ENCODE measurements around the gene RSAD1.

Gene RSAD1

GRCh38 chr17:50483266-50483665 lies 4.6 kb downstream of the RSAD1 start:
- Histone ChIP-seq H3K79me2 (no peaks in the 10 kb centered on the region), H3K9me3 (ENCODE audit: control insufficient read depth, low read length) (no peaks in the 10 kb centered on the region), H3K4me1 (peaks cover 19% of the 10 kb centered on the region), H3K4me2 (ENCODE audit: low read length) (no peak overlapping the region), H3K36me3 (ENCODE audit: control insufficient read depth, insufficient read depth, low read length) (no peaks in the 10 kb centered on the region), H3K27ac (no peak overlapping the region), H3K4me3 (ENCODE audit: low read depth, low read length) (no peak overlapping the region), H2AFZ (no peak overlapping the region), H3K27me3 (ENCODE audit: control insufficient read depth, insufficient read depth, low read length) (no peaks in the 10 kb centered on the region), H3K9ac (no peak overlapping the region)
- TF ChIP-seq, protein P1, sequence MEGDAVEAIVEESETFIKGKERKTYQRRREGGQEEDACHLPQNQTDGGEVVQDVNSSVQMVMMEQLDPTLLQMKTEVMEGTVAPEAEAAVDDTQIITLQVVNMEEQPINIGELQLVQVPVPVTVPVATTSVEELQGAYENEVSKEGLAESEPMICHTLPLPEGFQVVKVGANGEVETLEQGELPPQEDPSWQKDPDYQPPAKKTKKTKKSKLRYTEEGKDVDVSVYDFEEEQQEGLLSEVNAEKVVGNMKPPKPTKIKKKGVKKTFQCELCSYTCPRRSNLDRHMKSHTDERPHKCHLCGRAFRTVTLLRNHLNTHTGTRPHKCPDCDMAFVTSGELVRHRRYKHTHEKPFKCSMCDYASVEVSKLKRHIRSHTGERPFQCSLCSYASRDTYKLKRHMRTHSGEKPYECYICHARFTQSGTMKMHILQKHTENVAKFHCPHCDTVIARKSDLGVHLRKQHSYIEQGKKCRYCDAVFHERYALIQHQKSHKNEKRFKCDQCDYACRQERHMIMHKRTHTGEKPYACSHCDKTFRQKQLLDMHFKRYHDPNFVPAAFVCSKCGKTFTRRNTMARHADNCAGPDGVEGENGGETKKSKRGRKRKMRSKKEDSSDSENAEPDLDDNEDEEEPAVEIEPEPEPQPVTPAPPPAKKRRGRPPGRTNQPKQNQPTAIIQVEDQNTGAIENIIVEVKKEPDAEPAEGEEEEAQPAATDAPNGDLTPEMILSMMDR (IDR thresholded peaks at IDR 0.05) = no peak

DNA sequence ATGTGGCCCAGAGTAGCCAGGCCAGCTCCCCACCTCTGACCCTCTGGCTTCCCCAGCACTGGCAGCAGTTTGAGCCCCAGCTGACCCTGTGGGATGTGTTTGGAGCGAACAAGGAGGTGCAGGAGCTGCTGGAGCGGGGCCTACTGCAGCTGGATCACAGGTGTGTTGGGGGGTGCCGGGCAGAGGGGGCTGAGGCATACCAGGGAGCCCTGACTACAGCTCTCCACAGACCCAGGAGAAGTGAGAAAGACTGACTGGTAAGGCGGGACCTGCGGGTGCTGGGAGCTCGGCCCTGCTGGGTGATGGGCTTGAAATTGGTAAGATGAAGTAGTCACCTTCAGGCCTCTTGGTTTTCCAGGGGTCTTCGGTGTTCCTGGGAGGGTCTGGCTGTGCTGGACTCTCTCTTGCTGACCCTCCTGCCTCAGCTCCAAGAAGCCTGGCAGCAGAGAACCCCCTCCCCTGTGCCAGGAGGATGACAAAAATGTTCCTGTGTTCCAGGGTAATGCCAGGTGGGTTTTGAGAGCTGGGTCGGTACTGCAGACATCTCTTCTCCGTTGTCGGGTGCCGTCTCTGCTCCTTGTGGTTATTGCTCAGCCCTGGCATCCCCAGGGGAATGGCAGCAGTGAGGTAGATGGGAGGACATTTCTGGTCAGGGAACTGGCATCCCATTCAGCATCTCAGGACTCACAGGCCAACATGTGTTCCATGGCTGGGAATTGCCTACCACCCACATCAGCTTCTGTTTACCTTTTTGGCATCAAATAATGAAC lies 5.9 kb downstream of the RSAD1 start:
- Histone ChIP-seq H3K9ac (no peak overlapping the region), H3K9me3 (ENCODE audit: control insufficient read depth, low read length) (no peaks in the 10 kb centered on the region), H3K4me2 (ENCODE audit: low read length) (no peak overlapping the region), H3K79me2 (no peaks in the 10 kb centered on the region), H3K27me3 (ENCODE audit: control insufficient read depth, insufficient read depth, low read length) (no peaks in the 10 kb centered on the region), H3K27ac (no peak overlapping the region), H2AFZ (no peak overlapping the region), H3K4me3 (ENCODE audit: low read depth, low read length) (no peak overlapping the region), H3K4me1 (peaks cover 22% of the 10 kb centered on the region), H3K36me3 (ENCODE audit: control insufficient read depth, insufficient read depth, low read length) (no peaks in the 10 kb centered on the region)
- TF ChIP-seq, protein P1 (IDR thresholded peaks at IDR 0.05) = no peak

GRCh38 chr17:50487213-50488096 lies 8.8 kb downstream of the RSAD1 start:
- Histone ChIP-seq H3K9ac (peak overlapping the region; percentile 58), H3K4me2 (ENCODE audit: low read length) (no peak overlapping the region), H3K27ac (peak overlapping the region; percentile 91), H3K27me3 (ENCODE audit: control insufficient read depth, insufficient read depth, low read length) (no peaks in the 10 kb centered on the region), H3K36me3 (ENCODE audit: control insufficient read depth, insufficient read depth, low read length) (no peaks in the 10 kb centered on the region), H3K79me2 (no peaks in the 10 kb centered on the region), H3K4me1 (peaks cover 20% of the 10 kb centered on the region), H2AFZ (peak overlapping the region; percentile 75), H3K4me3 (ENCODE audit: low read depth, low read length) (no peak overlapping the region), H3K9me3 (ENCODE audit: control insufficient read depth, low read length) (no peaks in the 10 kb centered on the region)
- TF ChIP-seq, protein P1 (IDR thresholded peaks at IDR 0.05) = no peak

- Histone ChIP-seq H3K27ac (peak overlapping the region; percentile 91), H3K79me2 (no peaks in the 10 kb centered on the region), H3K9ac (no peak overlapping the region), H3K9me3 (ENCODE audit: control insufficient read depth, low read length) (no peaks in the 10 kb centered on the region), H3K4me2 (ENCODE audit: low read length) (no peak overlapping the region), H3K4me3 (ENCODE audit: low read depth, low read length) (no peak overlapping the region), H3K36me3 (ENCODE audit: control insufficient read depth, insufficient read depth, low read length) (no peaks in the 10 kb centered on the region), H3K4me1 (peaks cover 20% of the 10 kb centered on the region), H3K27me3 (ENCODE audit: control insufficient read depth, insufficient read depth, low read length) (no peaks in the 10 kb centered on the region), H2AFZ (no peak overlapping the region)
- TF ChIP-seq, protein P1 (IDR thresholded peaks at IDR 0.05) = no peak
Measured at GRCh38 chr17:50488880-50489279, 10.2 kb downstream of the RSAD1 start.

All from parathyroid adenoma (tissue), 2 donors.